RKO (cell line): ENCODE results near the gene PDZK1IP1.

Experiments
- DNase-seq: peaks from one replicate; pipeline ENCODE4 v3.0.0-alpha.2; 2016; ENCODE audit warnings: low spot score

Gene PDZK1IP1

GRCh38 chr1:47137198-47137597 is 52.6 kb downstream of the PDZK1IP1 start, which contains the start of gene CYP4A22:
Gene CYP4A22, plus strand, starts transcription at chr1:47137441. Its CDS starts 45 bp downstream, at chr1:47137486.
- no peak for DNase-seq
